Activated naive CD8-positive, alpha-beta T cell treated with anti-CD3 and anti-CD28 coated beads for 36 hours (primary cell): ENCODE data around the gene WDR74. TPM values are rescaled to one million over a fixed set of nuclear protein-coding genes. Genes with fewer than 3 reads are reported as not detected.
"Not testable (repeated sequence)": the region's sequence is repeated elsewhere in the genome, so short reads cannot be mapped to it uniquely, and the experiment has no call there.

ENCODE experiments used
- DNase-seq: peaks from one replicate; pipeline ENCODE4 v3.0.0; 2021
- H3K27ac Mint-ChIP-seq: one replicate; pipeline ENCODE4 v1.8.0; 2022; ENCODE audit warnings: mild to moderate bottlenecking, moderate library complexity, mixed read lengths
- H3K27me3 Mint-ChIP-seq: one replicate; pipeline ENCODE4 v1.8.0; 2022; ENCODE audit warnings: mild to moderate bottlenecking, mixed read lengths
- H3K36me3 Mint-ChIP-seq: one replicate; pipeline ENCODE4 v1.8.0; 2021; ENCODE audit warnings: mild to moderate bottlenecking, mixed read lengths
- H3K4me1 Mint-ChIP-seq: one replicate; pipeline ENCODE4 v1.8.0; 2021; ENCODE audit warnings: mixed read lengths
- H3K4me3 Mint-ChIP-seq: one replicate; pipeline ENCODE4 v1.8.0; 2022; ENCODE audit warnings: mild to moderate bottlenecking, moderate library complexity, mixed read lengths
- H3K9me3 Mint-ChIP-seq: one replicate; pipeline ENCODE4 v1.8.0; 2022; ENCODE audit warnings: mixed read lengths
- total RNA-seq, 2 experiments: library from RNA; stranded (reverse); gene quantifications; one replicate each; pipeline ENCODE4 v1.2.3, GENCODE V29; 2021

Gene WDR74
- total RNA-seq, 2 experiments from 2014 or later = 139 to 141 TPM

DNA sequence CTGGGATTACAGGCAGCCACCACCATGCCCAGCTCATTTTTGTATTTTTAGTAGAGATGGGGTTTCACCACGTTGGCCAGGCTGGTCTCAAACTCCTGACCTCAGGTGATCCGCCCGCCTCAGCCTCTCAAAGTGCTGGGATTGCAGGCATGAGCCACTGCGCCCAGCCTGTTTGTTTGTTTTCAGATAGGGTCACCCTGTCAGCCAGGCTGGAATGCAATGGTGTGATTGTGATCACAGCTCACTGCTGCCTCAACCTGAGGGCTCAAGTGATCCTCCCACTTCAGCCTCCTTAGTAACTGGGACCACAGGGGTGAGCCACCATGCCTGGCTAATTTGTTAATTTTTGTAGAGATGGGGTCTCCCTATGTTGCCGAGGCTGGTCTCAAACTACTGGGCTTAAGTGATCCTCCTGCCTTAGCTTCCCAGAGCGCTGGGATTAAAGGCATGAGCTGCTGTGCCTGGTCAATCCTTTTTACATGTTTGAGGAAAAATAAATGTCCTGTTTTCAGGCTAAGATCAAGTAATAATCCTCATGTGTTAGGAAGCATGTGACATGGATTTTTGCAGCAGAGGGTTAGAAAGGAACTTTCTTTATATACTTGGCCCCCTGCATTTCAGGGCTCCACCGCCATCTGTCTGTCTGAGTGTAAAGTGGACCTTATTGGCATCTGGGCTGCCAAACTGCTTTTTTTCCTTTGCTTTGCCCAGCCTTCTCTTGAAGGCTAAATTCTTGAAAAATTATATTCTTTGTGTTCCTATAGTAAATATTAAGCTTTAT, 36.5 kb upstream of the WDR74 start:
- no peaks in the 10 kb centered on the region for H3K9me3 Mint-ChIP-seq
- peaks cover 12% of the 10 kb centered on the region for H3K4me1 Mint-ChIP-seq
- no peak overlapping the region for H3K4me3 Mint-ChIP-seq
- H3K27me3 Mint-ChIP-seq = peaks cover 3% of the 10 kb centered on the region
- H3K36me3 Mint-ChIP-seq = peaks cover 37% of the 10 kb centered on the region
- no peak overlapping the region for H3K27ac Mint-ChIP-seq
- DNase-seq = no peak

DNA sequence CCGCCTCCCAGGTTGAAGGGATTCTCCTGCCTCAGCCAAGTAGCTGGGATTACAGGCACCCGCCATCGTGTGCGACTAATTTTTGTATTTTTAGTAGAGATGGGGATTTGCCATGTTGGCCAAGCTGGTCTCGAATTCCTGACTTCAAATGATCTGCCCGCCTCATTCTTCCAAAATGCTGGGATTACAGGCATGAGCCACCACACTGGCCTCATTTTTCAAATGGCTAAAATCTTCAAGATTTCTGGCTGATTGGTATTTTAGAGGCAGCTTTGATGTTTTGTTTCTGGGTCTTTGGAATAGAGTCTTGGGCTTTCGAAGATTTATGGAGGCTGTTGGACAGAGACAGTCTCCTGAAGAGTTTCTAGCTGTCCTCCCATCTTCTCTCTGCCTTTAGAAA, 35.5 kb upstream of the WDR74 start:
- H3K36me3 Mint-ChIP-seq = peaks cover 29% of the 10 kb centered on the region
- no peak overlapping the region for H3K4me3 Mint-ChIP-seq
- DNase-seq = no peak
- H3K9me3 Mint-ChIP-seq = no peaks in the 10 kb centered on the region
- peaks cover 5% of the 10 kb centered on the region for H3K4me1 Mint-ChIP-seq
- no peaks in the 10 kb centered on the region for H3K27me3 Mint-ChIP-seq
- H3K27ac Mint-ChIP-seq = no peak overlapping the region

DNA sequence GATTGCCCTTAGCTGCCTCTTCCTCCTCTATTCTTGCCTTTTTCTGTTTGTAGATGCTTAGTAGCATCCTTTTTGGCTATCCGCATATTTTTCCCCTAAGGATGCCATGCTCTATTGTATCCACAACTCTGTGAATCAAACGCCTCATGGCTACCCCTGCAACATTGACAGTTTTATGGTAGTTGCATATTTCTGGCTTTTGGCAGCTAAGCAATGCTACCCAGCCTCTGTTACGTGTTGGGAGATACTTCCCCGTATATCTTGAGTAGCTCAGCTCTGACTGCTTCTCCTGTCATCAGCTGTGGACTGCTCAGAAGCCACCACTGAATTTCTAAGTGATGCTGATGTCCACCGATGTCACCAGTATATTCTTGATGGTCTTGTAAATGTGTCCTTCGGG, 26.2 kb upstream of the WDR74 start:
- Mint-ChIP-seq H3K27me3 (no peaks in the 10 kb centered on the region), H3K4me1 (peaks cover 15% of the 10 kb centered on the region), H3K36me3 (peaks cover 21% of the 10 kb centered on the region), H3K4me3 (no peak overlapping the region), H3K9me3 (no peaks in the 10 kb centered on the region), H3K27ac (no peak overlapping the region)
- DNase-seq = no peak

DNA sequence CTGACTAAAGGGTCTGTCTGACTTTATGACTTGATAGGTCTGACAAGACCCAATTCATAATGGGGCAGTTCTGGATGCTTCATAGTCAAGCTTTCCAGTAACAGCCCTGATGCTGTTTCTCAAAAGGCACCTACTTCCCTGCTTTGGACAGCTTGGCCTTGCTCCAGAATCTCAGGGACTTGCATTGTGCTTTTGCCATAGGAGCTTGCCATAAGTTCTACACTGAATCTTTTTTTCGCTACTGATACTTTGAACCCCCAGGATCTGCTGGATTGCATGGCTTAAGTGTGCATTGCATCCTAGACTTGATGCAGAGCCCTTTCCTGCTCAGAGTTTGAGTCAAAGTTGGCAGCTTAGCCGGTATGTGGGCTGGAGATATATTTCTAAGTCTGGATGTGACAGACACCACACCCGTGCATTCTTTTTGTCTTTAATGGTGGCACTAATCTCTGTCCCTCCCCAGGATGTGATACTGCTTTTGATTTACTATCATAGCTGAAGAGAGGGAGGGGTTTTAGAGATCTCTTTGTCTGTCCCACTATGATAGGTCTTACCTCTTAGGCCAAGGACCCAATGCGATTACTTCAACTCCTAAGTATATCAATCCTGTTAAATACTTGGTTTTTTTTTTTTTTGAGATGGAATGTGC, 24.4 kb upstream of the WDR74 start:
- Mint-ChIP-seq H3K4me3 (no peak overlapping the region), H3K27ac (no peak overlapping the region), H3K27me3 (no peaks in the 10 kb centered on the region), H3K36me3 (peaks cover 26% of the 10 kb centered on the region), H3K9me3 (no peaks in the 10 kb centered on the region), H3K4me1 (peaks cover 26% of the 10 kb centered on the region)
- no peak for DNase-seq

DNA sequence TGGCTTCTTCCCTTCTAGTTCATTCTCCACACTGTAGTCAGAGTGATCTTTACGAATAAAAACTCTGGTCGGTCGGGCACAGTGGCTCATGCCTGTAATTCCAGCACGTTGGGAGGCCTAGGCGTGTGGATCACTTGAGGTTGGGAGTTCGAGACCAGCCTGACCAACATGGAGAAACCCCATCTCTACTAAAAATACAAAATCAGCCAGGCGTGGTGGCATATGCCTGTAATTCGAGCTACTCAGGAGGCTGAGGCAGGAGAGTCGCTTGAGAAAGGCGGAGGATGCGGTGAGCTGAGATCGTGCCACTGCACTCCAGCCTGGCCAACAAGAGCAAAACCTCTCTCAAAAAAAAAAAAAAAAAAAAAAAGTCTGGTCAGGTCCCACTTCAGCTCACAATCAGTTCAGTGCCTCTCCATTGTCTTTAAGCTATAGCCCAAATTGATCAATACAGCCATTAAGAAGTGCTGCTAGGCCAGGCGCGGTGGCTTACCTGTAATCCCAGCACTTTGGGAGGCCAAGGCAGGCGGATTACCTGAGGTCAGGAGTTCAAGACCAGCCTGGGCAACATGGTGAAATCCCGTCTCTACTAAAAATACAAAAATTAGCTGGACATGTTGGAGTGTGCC, 22.3 kb upstream of the WDR74 start:
- not testable (repeated sequence) for DNase-seq, H3K9me3 Mint-ChIP-seq, H3K27me3 Mint-ChIP-seq, H3K4me3 Mint-ChIP-seq
- Mint-ChIP-seq H3K27ac (peak overlapping the region; percentile 29), H3K4me1 (peaks cover 40% of the 10 kb centered on the region), H3K36me3 (peaks cover 45% of the 10 kb centered on the region)

DNA sequence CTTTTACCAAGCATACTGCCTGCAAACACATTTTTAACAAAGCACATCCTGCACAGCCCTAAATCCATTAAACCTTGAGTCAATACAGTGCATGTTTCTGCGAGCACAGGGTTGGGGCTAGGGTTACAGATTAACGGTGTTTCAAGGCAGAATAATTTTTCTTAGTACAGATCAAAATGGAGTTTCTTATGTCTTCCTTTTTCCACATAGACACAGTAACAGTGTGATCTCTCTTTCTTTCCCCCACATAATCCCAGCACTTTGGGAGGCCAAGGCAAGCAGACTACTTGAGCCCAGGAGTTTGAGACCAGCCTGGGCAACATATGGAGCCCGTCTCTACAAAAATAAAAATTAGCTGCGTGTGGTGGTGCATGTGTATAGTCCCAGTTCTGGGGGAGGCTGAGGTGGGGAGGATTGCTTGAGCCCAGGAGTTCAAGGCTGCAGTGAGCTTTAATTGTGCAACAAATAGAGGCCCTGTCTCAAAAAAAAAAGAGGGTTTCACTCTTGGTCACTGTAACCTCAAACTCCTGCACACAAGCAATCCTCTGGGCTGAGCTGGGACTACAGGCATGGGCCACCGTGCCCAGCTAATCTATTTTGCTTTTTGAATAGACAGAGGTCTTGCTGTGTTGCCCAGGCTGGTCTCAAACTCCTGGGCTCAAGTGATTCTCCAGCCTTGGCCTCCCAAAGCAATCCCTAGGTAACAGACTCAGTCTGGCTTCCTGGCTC, 21.6 kb upstream of the WDR74 start:
- no peak overlapping the region for H3K4me3 Mint-ChIP-seq
- H3K9me3 Mint-ChIP-seq = no peaks in the 10 kb centered on the region
- peaks cover 49% of the 10 kb centered on the region for H3K36me3 Mint-ChIP-seq
- peak overlapping the region; percentile 38 for H3K27ac Mint-ChIP-seq
- peaks cover 40% of the 10 kb centered on the region for H3K4me1 Mint-ChIP-seq
- no peak for DNase-seq
- peaks cover 2% of the 10 kb centered on the region for H3K27me3 Mint-ChIP-seq

DNA sequence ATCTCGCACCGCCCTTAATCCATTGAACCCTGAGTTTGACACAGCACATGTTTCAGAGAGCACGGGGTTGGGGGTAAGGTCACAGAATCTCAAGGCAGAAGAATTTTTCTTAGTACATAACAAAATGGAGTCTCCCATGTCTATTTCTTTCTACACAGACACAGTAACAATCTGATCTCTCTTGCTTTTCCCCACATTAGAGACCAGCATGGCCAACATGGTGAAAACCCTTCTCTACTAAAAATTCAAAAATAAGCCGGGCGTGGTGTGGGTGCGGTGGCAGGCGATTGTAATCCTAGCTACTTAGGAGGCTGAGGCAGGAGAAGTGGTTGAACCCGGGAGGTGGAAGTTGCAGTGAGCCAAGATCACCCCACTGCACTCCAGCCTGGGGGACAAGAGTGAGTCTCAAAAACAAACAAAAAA, 19.9 kb upstream of the WDR74 start:
- peak overlapping the region; percentile 59 for H3K27ac Mint-ChIP-seq
- not testable (repeated sequence) for DNase-seq, H3K9me3 Mint-ChIP-seq, H3K4me3 Mint-ChIP-seq
- peaks cover 45% of the 10 kb centered on the region for H3K4me1 Mint-ChIP-seq
- H3K27me3 Mint-ChIP-seq = peaks cover 18% of the 10 kb centered on the region
- H3K36me3 Mint-ChIP-seq = peaks cover 61% of the 10 kb centered on the region

DNA sequence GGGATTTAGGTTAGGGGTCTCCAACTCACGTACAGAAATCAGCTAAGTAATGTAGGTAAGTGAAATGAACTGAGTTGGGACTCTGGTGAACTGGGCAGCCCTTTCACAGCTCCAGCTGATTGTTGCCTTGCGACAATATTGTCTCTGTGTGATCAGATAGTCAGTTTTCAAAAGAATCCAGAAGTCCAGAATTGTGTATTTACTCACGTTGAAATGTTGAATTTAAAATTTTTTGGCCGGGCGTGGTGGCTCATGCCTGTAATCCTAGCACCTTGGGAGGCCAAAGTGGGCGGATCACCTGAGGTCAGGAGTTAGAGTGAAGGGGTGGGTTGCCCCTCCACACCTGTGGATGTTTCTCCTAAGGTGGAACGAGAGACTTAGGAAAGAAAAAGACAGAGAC, 18.8 kb upstream of the WDR74 start:
- H3K27ac Mint-ChIP-seq = no peak overlapping the region
- H3K27me3 Mint-ChIP-seq = peaks cover 27% of the 10 kb centered on the region
- no peak for DNase-seq
- peaks cover 66% of the 10 kb centered on the region for H3K36me3 Mint-ChIP-seq
- no peaks in the 10 kb centered on the region for H3K9me3 Mint-ChIP-seq
- H3K4me3 Mint-ChIP-seq = peak overlapping the region; percentile 98
- H3K4me1 Mint-ChIP-seq = peaks cover 55% of the 10 kb centered on the region

DNA sequence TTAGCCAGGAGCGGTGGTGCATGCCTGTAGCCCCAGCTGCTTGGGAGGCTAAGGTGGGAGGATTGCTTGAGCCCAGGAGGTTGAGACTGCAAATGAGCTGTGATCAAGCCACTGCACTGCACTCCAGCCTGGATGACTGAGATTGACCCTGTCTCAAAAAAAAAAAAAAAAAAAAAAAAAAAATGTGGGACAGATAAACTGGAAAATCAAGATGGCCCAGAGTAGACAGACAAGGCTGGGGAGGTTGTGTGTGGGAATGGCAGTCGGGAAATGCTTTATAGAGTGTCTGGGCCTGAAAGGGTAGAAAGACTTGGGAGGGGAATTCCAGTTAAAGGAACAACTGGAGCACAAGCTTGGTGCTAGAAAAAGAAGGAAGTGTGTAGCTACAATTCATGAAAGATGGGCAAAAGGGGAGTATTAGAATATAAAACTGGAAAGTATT, 18.2 kb upstream of the WDR74 start:
- peaks cover 32% of the 10 kb centered on the region for H3K27me3 Mint-ChIP-seq
- peak overlapping the region; percentile 98 for H3K4me3 Mint-ChIP-seq
- H3K27ac Mint-ChIP-seq = peak overlapping the region; percentile 99
- DNase-seq = no peak
- H3K9me3 Mint-ChIP-seq = no peaks in the 10 kb centered on the region
- peaks cover 57% of the 10 kb centered on the region for H3K4me1 Mint-ChIP-seq
- H3K36me3 Mint-ChIP-seq = peaks cover 70% of the 10 kb centered on the region

DNA sequence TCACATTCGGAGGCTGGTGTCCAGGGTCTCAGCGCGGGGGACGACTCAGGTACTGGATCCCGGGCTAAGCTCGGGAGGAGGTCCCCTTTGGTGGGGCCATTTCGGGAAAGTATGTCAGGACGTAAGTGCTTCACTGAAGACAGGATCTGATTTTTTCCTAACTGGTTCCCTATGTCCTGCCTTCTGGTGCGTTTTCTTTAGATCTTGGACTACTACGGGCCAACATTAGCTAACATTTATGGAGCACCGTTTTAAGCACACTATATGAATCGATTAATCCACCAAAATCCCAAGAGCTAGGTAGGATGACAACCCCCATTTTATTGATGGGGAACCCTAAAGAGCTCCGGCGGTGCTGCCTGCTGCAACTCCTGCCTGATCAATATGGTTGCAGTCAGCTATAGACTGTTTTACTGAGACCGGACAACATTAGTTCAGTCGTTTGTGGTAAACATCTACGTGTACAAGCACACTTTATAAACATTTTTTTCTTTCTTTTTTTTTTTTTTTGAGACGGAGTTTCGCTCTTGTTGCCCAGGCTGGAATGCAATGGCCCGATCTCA, 17.0 kb upstream of the WDR74 start:
- H3K9me3 Mint-ChIP-seq = no peaks in the 10 kb centered on the region
- peaks cover 81% of the 10 kb centered on the region for H3K36me3 Mint-ChIP-seq
- no peak for DNase-seq
- H3K27me3 Mint-ChIP-seq = peaks cover 36% of the 10 kb centered on the region
- peak overlapping the region; percentile 98 for H3K4me3 Mint-ChIP-seq
- peaks cover 63% of the 10 kb centered on the region for H3K4me1 Mint-ChIP-seq
- H3K27ac Mint-ChIP-seq = peak overlapping the region; percentile 99

DNA sequence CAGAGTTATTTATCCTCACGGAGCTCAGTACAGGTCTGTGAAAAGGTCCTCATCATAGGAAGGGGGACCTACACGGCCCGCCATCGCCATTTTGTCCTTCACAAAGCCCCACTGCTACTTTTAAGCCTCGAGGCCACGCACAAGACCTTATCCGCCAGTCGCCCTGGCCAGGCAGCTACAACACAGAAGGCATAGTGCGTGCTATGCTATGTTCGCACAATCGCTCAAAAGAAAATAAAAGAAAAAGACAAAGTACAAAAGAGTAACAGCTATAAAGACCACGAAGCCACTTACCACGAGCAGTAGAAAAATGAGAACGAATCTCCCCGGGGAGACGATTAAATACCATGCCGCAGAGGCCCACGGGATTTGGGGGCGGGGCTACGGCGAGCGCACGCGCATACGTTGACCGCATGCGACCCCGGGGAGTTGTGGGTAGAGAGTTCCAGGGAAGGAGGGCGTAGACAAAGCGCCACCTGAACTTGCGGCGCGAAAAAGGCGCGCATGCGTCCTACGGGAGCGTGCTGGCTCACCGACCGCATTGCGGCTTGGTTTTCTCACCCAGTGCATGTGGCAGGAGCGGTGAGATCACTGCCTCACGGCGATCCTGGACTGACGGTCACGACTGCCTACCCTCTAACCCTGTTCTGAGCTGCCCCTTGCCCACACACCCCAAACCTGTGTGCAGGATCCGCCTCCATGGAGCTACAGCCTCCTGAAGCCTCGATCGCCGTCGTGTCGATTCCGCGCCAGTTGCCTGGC, 16.4 kb upstream of the WDR74 start:
- H3K36me3 Mint-ChIP-seq = peaks cover 84% of the 10 kb centered on the region
- no peaks in the 10 kb centered on the region for H3K9me3 Mint-ChIP-seq
- H3K4me3 Mint-ChIP-seq = peak overlapping the region; percentile 98
- H3K27me3 Mint-ChIP-seq = peaks cover 36% of the 10 kb centered on the region
- peaks cover 66% of the 10 kb centered on the region for H3K4me1 Mint-ChIP-seq
- DNase-seq = peak; percentile 98
- peak overlapping the region; percentile 99 for H3K27ac Mint-ChIP-seq

DNA sequence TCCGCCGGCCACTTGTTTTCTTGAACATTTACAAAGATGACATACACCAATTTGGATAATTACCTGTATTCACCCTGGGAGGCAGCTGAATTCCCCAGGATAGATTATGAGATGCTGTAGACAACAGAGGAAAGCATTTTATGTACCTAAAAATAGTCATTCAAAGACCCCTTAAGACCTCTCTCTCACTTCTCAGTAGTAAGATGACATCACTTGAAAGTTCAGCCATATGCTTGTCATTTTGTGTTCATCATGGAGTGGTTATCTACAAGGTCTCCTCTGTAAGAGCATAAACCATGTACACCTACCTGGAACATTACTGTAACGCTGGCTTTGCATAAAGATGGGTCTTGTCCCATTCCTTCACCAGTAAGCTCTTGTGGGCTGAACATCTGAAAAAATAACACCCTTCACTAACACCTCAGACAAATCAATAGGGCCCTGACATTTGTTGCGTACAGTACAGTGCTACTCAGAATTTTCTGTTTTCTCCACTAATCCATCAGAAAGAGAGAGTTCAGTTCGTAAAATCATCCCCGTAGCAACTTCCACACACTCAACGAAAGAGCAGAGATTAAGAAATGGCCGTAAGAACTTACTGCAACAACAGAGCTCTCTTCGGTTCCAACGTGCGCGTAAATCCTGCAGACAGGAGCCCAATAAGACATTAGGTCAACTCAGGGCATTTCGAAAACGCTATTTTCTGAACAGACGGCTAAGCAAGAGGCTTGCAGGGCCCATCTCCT, 15.6 kb upstream of the WDR74 start:
- no peaks in the 10 kb centered on the region for H3K9me3 Mint-ChIP-seq
- H3K27me3 Mint-ChIP-seq = peaks cover 36% of the 10 kb centered on the region
- H3K27ac Mint-ChIP-seq = peak overlapping the region; percentile 99
- H3K36me3 Mint-ChIP-seq = peaks cover 84% of the 10 kb centered on the region
- H3K4me1 Mint-ChIP-seq = peaks cover 63% of the 10 kb centered on the region
- DNase-seq = no peak
- peak overlapping the region; percentile 98 for H3K4me3 Mint-ChIP-seq

DNA sequence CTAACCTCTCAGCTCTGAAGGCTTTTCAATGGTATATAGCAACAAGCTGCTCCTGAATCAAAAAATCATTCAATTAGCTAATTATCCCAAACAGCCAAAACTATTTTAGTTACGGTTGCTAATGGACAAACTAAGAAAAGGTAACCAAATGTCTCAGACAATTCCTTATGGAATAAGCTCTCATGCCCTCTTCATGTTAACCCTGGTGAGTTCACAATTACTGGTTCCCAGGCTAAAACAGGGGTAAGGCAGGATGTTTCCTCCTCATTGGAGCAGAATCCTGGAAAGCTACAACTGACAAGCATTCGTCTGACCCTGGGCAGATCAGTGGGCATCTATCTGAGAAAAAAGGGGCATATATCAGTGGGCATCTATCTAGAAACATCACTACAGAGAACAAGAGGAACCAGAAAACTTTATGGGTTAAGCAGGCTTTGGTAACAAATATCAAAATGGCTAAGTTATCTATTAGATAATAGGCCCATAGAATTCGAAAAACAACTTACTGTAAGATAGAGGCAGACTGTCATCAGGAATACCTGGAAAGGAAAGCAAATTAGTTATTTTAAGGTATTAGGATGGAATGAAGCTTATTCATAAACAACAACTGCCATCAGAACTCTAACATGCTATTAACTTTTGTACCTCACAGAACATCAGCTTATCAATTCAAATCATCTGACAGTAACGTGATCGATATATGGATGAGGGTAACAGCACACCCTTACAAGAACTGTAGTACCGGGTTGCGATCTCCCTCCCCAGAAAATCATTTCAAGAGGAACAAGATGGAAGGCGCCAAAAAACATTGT, 14.8 kb upstream of the WDR74 start:
- no peak for DNase-seq

More for the DNA sequence above, 14.8 kb upstream of the WDR74 start:
- H3K9me3 Mint-ChIP-seq = no peaks in the 10 kb centered on the region
- peak overlapping the region; percentile 99 for H3K27ac Mint-ChIP-seq
- H3K4me1 Mint-ChIP-seq = peaks cover 62% of the 10 kb centered on the region
- peaks cover 78% of the 10 kb centered on the region for H3K36me3 Mint-ChIP-seq
- H3K4me3 Mint-ChIP-seq = peak overlapping the region; percentile 98
- H3K27me3 Mint-ChIP-seq = peaks cover 36% of the 10 kb centered on the region
